Measurements from ENCODE around the gene C19orf85. TPM values are rescaled to one million over a fixed set of nuclear protein-coding genes. Genes with fewer than 3 reads are reported as not detected.

The C19orf85 gene
- total RNA-seq, 1 experiment from 2014 or later: 0.74 TPM

GRCh38 chr19:55460670-55461258 is 3.8 kb downstream of the C19orf85 start:
- peak overlapping the region; percentile 90 for H3K4me3 ChIP-seq
- no TSS peak for BruUV-seq (replicated peaks)
- peaks cover 27% of the 10 kb centered on the region; the same call in 1 of the 2 replicates for H3F3A ChIP-seq (ENCODE audit: insufficient read depth, low read depth)
- no peaks in the 10 kb centered on the region for H3K36me3 ChIP-seq (ENCODE audit: low read depth)
- H4K20me1 ChIP-seq (ENCODE audit: insufficient read depth): peaks cover 27% of the 10 kb centered on the region
- peak overlapping the region; percentile 85 for H2AFZ ChIP-seq
- no peaks in the 10 kb centered on the region for H3K27me3 ChIP-seq (ENCODE audit: insufficient read depth, low read depth)
- ChIA-PET CTCF (interaction anchor here (0.6 kb wide), 1 partner anchor 841 kb away, joined by 5 read pairs; no protein-coding TSS in a partner anchor), POLR2A (ENCODE audit: unreplicated experiment) (interaction anchor here (0.6 kb wide), 1 partner anchor 16 kb away, joined by 4 read pairs; no protein-coding TSS in a partner anchor)
- H3K4me2 ChIP-seq: peak overlapping the region; percentile 90
- intact Hi-C loops (cut with micrococcal nuclease; ENCODE audit: unreplicated experiment): loop anchor here (5.0 kb wide), 1 partner anchor 37 kb away; no protein-coding TSS in a partner anchor
- peaks cover 18% of the 10 kb centered on the region; the same call in 1 of the 2 replicates for H3K79me2 ChIP-seq (ENCODE audit: low read depth)
- H3K9me2 ChIP-seq (ENCODE audit: insufficient read depth): no peaks in the 10 kb centered on the region
- H3K27ac ChIP-seq: peak overlapping the region; percentile 68
- DNase-seq: peak; percentile 53 to 67
- no peaks in the 10 kb centered on the region for H3K9me3 ChIP-seq (ENCODE audit: insufficient read depth, low read depth)
- H3K4me1 ChIP-seq (replicated peaks; ENCODE audit: insufficient read depth): peaks cover 12% of the 10 kb centered on the region
- TF ChIP-seq EZH2 (IDR thresholded peaks at IDR 0.05; ENCODE audit: low read depth): no peak
- no peak for TF ChIP-seq CTCF (conservative IDR thresholded peaks at IDR 0.05)

GRCh38 chr19:55459950-55460657 is 4.4 kb downstream of the C19orf85 start:
- Histone ChIP-seq H3K36me3 (ENCODE audit: low read depth) (no peaks in the 10 kb centered on the region), H3K9me3 (ENCODE audit: insufficient read depth, low read depth) (no peaks in the 10 kb centered on the region), H2AFZ (no peak overlapping the region), H3K9me2 (ENCODE audit: insufficient read depth) (no peaks in the 10 kb centered on the region), H3K27me3 (ENCODE audit: insufficient read depth, low read depth) (no peaks in the 10 kb centered on the region), H3K4me1 (replicated peaks; ENCODE audit: insufficient read depth) (peaks cover 12% of the 10 kb centered on the region), H4K20me1 (ENCODE audit: insufficient read depth) (peaks cover 29% of the 10 kb centered on the region), H3K4me2 (peak overlapping the region; percentile 90), H3K79me2 (ENCODE audit: low read depth) (peaks cover 18% of the 10 kb centered on the region; the same call in 1 of the 2 replicates), H3K4me3 (peak overlapping the region; percentile 90; the same call in 1 of the 2 replicates), H3K27ac (no peak overlapping the region), H3F3A (ENCODE audit: insufficient read depth, low read depth) (peaks cover 27% of the 10 kb centered on the region; the same call in 1 of the 2 replicates)
- POLR2A ChIA-PET (ENCODE audit: unreplicated experiment): interaction anchor here (0.6 kb wide), 2 partner anchors 17 to 201 kb away, joined by 3 to 4 read pairs; no protein-coding TSS in a partner anchor
- no peak for TF ChIP-seq EZH2 (IDR thresholded peaks at IDR 0.05; ENCODE audit: low read depth)
- TF ChIP-seq CTCF (conservative IDR thresholded peaks at IDR 0.05): no peak
- BruUV-seq (replicated peaks): TSS peak; percentile 58
- CTCF ChIA-PET: interaction anchor here (0.6 kb wide), 1 partner anchor 841 kb away, joined by 5 read pairs; no protein-coding TSS in a partner anchor
- no peak for DNase-seq
- intact Hi-C loops (cut with micrococcal nuclease; ENCODE audit: unreplicated experiment): loop anchor here (5.0 kb wide), 1 partner anchor 37 kb away; no protein-coding TSS in a partner anchor

GRCh38 chr19:55459551-55459949 is 5.0 kb downstream of the C19orf85 start:
- no peak overlapping the region for H2AFZ ChIP-seq
- H3K79me2 ChIP-seq (ENCODE audit: low read depth): peaks cover 18% of the 10 kb centered on the region; the same call in 1 of the 2 replicates
- POLR2A ChIA-PET (ENCODE audit: unreplicated experiment): interaction anchor here (0.6 kb wide), 1 partner anchor 200 kb away, joined by 3 read pairs; no protein-coding TSS in a partner anchor
- no peak for DNase-seq
- H3K27ac ChIP-seq: no peak overlapping the region
- no peak overlapping the region for H3K4me2 ChIP-seq
- no peaks in the 10 kb centered on the region for H3K27me3 ChIP-seq (ENCODE audit: insufficient read depth, low read depth)
- no peak overlapping the region for H3K4me3 ChIP-seq
- H3K9me2 ChIP-seq (ENCODE audit: insufficient read depth): no peaks in the 10 kb centered on the region
- TF ChIP-seq EZH2 (IDR thresholded peaks at IDR 0.05; ENCODE audit: low read depth) (no peak), CTCF (conservative IDR thresholded peaks at IDR 0.05) (no peak)
- H3K4me1 ChIP-seq (replicated peaks; ENCODE audit: insufficient read depth): peaks cover 12% of the 10 kb centered on the region
- H3K9me3 ChIP-seq (ENCODE audit: insufficient read depth, low read depth): no peaks in the 10 kb centered on the region
- no peaks in the 10 kb centered on the region for H3K36me3 ChIP-seq (ENCODE audit: low read depth)
- H3F3A ChIP-seq (ENCODE audit: insufficient read depth, low read depth): peaks cover 27% of the 10 kb centered on the region; the same call in 1 of the 2 replicates
- intact Hi-C loops (cut with micrococcal nuclease; ENCODE audit: unreplicated experiment): no loop called here
- no TSS peak for BruUV-seq (replicated peaks)
- H4K20me1 ChIP-seq (ENCODE audit: insufficient read depth): peaks cover 32% of the 10 kb centered on the region
- CTCF ChIA-PET: interaction anchor here (1.2 kb wide), 1 partner anchor 15 kb away, joined by 6 read pairs; no protein-coding TSS in a partner anchor

All from PC-9 (cell line).